ENCODE measurements around the gene LNX2.

LNX2 gene

DNA sequence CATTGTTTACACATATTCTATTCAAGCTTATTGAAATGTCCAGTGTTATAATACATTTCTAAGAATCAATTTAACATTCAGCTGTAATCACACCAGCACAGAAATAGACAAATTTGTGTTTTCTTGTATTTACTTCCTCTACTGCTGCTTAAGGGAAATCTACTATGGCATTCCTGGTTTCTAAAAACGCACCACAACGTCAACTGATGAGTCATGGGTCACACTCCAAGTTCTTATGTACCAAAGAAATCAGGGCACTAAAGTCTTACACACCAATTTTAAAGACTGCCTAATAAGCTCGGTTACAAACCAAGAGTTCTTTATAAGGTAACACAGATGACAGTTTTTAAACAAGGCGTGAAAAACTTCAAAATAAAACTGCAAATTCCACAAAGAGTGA lies 13.2 kb downstream of the LNX2 start:
- DNase-seq (ENCODE audit: low read depth, low spot score), result no peak

DNA sequence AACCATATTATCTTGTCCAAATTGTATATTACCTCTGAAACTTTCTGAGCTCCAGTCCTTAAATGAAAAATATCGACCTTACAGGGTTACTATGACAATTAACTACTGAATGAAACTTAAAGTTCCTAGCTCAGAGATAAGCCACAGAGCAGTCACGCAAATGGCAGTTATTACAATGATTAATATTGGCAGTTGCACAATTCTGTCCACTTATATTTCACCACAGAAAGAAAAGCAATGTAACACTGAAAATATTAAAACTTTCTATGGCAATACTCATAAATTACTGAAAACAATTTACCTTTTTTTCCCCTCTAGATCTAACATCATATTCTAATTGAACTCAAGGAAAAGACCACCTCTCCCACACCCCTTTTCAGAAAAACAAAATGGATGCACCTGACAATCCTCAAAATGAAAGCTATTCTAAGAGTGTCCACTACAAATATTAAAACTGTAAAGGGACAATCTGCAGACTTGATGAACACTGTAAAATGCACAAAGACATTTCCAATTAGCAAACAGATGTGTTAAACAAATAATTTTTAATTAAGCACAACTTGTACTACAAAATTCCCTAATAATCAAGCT lies 14.6 kb downstream of the LNX2 start:
- DNase-seq (ENCODE audit: low read depth, low spot score), result no peak

DNA sequence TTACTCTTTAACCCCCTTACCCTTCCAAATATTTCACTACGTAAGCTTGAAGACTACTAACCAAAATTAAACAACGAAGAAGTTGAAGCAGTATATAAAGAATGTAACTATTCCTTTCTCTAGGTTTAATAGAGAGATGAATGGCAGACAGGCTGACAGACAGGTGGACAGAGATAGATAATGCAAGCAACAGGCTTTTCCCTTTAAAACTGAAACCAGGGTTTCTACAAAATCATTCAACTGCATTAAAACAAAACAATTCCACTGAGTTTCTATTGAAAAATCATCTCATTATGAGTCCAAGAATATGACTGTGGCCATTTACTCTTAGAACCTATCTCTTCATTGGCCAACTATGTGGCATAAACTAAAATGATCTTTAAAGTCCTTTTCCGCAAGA lies 15.2 kb downstream of the LNX2 start:
- DNase-seq (ENCODE audit: low read depth, low spot score), result no peak

DNA sequence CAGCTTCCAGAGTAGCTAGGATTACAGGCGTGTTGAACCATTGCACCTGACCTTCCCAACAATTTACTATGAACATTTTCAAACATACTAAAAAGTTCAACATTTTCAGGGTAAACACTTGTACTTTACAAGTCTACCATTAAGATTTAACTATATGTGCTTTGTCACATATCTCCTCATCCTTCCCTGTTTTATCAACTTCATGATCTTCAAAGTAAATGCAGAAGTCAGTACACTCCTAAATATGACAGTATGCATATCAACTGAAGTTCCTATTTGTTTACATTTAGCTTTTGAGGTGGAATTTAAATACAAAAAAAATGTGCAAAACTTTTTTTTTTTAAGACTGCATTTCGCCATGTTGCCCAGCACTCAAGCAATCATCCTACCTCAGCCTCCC lies 18.5 kb downstream of the LNX2 start:
- DNase-seq (ENCODE audit: low read depth, low spot score), result no peak

DNA sequence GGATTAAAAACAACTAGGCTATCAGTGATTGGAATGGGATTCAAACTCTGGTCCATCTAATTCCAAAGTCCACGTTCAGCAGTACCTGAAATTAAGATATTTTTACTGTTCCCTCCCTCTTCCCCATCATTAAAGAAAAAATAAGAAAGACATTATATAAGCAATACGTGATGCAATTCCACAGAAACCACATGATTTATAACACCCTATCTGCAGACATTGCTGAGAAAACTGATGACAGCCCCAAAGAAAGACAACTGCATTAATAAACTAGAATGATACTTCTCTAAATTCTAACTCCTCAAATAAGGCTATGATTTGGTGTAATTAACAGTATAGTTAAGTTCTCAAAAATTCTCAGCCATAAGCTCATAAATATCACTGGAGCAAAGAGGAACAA lies 19.1 kb downstream of the LNX2 start:
- no peak for DNase-seq (ENCODE audit: low read depth, low spot score)

DNA sequence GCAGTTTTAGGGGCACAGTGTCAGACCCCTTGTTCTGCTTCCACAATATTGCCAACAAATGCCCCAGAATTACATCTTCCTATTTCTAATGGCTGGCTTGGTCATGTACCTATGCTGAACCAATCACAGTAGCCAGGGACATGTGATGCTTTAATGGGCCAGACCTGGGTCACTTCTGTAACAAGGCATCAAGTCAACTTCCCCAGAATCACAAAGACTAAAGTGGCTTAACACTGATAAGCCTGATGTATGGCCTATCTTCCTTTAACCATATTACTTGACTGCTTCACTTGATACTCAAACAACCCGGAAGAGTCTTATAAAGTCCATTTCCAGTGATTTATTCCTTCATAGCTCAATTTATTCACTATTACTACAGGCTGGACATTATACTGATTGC lies 19.6 kb downstream of the LNX2 start:
- DNase-seq (ENCODE audit: low read depth, low spot score), result no peak

DNA sequence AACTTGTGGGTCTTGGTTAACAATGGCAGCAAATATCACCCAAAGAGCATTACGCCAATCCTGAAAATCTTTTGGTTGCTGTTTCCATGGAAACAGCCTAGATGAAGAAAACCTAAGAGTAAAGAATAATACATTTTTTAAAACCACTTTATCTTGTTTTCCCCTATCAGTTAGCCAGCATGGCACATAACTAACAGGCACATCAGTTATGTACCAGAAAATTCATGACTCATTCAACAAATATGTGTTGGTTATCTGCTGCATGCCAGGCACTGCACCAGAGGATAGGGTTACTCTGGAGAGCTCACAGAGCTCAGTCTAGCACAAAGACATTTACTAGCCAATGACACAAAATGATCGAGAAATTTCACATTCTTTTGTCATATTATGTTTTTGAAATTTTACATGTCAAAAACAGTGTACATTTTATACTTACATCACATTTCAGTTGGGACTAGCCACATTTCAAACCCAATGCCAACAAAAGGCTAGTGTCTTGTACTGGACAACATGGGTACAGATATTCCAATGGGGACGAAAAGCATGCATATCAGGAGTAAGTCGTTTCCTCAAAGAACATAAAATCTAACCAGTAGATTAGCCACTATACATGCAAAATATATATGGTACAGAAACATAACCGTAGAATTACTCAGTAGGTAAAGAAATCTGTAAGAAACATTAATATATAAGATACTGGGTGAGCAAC lies 20.3 kb downstream of the LNX2 start:
- DNase-seq (ENCODE audit: low read depth, low spot score), result no peak

DNA sequence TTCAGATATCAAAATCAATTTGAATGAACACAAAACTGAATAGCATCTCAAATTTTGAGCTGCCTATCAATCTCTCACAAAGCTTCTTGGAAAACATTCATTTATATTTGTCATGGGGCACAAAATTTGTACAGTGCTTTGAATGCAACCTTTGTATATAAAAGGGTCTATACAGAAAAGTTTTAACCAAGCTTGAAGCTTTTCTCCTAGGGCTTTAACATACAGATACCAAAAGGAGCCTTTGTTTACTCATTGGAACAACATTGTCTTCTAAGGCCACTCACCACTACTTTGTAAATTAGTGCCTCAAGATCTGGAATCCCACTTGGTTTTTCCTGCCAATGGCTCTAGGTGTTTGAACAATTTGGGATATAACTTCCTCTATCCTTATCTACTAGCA lies 21.2 kb downstream of the LNX2 start:
- no peak for DNase-seq (ENCODE audit: low read depth, low spot score)

DNA sequence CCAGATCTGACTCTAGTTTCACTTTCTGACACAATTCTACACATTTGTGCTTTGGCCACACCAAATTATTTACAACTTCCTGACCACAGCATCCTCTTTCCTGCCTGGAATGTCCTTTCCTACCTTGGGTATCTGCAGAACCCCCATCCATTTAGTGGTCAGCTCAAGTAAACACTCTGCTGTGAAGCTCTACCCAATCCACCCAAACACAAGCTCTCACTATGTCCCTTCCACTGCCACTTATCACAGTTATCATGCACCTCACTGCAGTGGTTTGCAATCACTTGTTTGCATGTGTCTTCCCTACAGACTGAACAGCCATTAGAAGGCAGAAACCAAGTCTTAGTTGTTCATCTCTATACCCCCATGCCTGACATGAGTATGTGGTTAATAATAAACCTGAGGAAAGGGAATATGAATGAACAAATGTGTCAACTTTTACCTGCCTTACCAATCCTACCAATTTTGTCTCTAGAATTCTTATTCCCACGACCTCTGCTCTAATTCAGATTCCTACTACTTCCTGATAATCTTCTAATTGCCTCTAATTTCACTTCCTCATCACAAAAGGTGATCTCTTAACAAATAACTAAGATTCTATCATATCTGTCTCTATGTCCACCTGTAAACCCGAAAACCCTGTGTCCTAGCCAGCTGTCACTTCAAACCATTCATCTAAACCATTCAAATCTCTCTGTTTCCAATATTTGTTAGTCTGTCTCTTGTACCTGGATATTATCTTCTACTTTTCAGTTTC lies 25.1 kb downstream of the LNX2 start:
- no peak for DNase-seq (ENCODE audit: low read depth, low spot score)

DNA sequence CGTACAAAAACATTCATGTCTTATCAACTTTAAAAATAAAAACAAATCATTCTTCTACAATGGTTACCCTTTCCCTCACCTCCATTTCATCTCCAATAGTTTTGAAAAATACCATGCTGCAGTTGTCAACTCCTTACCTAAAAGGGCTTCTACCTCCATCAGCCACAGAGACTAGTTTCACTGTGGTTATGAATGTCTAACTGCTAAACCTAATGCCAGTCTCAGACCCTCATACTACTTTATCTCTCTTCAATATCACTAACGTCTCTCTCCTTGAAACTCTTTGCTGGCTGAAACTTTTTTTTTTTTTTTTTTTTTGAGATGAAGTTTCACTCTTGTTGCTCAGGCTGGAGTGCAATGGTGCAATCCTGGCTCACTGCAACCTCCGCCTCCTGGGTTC lies 27.1 kb downstream of the LNX2 start:
- no peak for DNase-seq (ENCODE audit: low read depth, low spot score)

DNA sequence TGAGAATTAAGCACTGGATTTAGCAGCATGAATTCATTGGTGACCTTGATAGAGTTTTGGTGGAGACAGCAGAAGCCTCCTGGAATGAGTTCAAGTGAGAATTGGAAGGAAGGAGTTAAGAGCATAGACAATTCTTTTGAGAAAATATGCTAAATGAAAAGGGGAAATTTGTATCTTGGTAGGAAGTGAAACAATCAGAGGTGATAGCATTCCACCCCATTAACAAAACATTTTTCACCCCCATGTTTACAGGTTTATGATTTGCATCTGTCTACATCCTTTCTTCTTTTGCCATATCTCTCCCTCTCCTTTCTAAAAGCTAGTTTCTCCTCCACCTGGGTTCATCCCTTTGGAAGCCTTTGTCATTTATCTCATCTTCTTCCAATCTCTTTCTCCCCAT lies 27.5 kb downstream of the LNX2 start:
- no peak for DNase-seq (ENCODE audit: low read depth, low spot score)

DNA sequence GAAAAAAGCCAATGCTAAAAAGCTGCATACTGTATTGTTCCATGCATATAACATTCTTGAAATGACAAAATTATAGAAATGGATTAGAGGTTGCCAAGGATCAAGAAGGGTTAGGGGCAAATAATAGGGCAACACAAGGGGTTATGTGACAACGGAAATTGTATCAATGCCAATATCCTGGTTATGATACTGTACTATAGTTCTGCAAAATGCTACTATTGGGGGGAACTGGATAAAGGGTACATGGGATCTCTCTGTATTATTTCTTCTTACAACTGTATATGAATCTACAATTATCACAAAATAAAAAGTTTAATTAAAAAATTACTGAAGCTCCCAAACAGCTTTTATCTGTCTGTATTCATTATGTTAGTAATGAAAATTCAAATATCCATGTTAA lies 31.9 kb downstream of the LNX2 start:
- DNase-seq (ENCODE audit: low read depth, low spot score), result no peak

DNA sequence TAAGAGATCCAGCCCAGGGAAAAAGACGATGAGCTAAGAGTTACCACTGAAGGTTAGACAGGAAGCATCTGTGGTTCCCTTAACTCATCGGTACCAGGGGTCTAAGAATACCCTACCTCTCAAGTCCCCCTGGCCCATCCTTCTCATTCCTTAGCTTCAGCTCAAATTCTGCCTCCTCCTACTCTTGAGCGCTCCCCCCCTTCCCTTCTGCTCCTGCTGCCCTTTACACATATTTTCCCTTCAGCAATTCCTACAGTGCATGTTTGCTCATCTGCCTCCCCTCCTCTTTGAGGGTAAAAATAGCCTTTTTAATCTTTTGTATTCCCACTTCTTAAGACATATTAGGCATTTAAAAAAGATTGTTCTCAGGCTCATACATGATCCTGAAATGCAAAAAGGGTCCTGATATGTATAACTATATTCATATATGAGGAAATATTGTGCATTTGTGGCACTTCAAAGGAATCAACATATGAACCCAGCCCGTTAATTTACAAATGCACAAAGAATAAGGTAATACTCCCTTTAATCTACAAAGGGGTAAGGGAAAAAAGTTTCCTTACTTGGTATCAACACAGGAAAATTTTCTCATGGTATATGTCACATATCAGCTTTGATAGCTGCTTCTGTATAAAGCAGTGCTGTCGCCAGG lies 33.1 kb downstream of the LNX2 start:
- no peak for DNase-seq (ENCODE audit: low read depth, low spot score)

DNA sequence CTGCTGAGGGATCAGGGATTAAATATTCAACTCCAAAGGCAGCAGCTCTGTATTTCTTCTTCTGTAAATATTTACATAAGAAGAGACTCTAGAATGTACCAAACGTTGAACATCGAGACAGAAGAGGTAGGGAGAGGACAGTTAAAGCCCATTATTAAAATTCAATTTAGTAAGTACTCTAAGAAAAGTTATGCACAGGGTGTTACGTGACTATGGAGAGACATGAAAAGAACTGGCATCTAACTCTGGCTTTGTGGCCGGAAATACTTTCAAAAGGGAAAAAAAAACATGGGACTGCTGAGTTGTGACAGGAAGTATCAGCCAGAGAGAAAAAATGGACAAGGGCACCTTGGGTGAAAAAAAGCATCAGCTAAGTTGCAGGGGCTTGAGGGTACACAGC lies 36.7 kb downstream of the LNX2 start:
- DNase-seq (ENCODE audit: low read depth, low spot score), result no peak

DNA sequence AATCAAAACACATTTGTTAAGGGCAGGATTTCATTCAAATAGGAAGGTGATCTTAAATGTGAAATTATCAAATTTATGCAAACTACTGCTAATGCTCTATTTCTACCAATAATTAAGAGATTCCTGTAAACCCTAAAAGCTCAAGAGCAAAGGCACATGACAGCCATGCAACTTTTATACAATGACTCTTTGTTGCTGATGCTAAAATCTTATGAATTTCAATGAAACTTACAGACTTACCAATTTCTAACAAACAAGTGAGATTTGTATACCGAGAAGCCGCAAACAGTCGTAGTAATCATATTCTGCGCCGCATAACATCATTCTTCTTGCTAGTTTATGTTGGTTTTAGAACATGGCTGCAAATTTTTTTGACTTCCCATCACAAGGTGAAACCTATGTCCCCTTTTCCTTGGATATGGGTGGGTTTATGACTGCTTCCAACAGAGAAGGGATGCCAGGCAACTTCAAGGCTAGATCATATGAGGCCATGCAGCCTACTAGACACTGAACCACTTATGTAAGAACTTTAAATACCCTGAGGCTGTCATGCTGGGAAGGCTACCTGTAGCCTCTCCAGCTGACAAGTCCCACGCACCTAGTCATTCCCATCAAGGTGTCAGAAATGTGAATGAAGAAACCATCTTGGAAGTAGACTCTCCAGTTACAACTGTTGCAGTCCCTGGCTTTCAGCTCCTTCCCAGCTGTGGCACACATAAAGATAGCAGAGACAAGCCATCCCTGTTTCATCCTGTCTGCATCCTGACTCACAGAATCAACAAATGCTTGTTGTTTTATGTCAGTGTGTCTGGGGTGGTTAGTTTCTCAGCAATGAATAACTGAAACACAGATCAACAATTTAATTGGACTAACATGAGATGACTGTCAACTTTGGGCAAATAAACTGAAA lies 42.0 kb downstream of the LNX2 start:
- no peak for DNase-seq (ENCODE audit: low read depth, low spot score)

DNA sequence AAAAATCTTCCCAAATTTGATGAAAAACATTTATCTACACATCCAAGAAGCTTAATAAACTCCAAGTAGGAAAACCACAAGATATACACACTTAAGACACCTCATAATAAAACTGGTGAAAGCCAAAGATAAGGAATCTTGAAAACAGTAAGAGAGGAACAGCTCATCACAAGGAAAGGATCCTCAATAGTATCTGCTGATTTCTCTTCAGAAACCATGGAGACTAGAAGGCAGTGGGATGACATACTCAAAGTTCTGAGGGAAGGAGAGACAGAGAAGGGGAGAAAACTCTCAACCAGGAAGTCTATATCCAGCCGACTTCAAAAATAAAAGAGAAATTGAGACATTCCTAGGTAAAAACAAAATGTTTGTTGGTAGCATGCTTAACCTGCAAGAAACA lies 45.7 kb downstream of the LNX2 start:
- DNase-seq (ENCODE audit: low read depth, low spot score), result no peak

DNA sequence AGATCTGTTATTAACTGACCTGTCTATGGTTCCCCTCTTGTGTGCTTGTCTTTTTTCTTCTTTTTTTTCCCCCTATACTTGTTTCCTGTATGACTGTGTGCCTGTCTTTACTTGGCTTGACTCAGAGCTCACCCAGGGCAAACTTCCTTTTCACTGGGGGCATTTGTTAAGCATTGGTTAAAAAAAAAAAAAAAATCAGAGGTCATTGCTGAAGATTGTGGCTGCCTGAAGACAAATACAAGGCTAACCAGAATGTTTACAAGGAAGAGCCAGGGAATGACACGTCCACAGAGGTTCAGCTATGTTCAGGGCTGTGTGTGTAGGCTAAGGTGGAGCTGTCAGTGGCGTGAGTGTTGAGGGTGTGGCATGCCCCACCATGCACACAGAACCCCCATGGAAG lies 47.1 kb downstream of the LNX2 start:
- no peak for DNase-seq (ENCODE audit: low read depth, low spot score)

DNA sequence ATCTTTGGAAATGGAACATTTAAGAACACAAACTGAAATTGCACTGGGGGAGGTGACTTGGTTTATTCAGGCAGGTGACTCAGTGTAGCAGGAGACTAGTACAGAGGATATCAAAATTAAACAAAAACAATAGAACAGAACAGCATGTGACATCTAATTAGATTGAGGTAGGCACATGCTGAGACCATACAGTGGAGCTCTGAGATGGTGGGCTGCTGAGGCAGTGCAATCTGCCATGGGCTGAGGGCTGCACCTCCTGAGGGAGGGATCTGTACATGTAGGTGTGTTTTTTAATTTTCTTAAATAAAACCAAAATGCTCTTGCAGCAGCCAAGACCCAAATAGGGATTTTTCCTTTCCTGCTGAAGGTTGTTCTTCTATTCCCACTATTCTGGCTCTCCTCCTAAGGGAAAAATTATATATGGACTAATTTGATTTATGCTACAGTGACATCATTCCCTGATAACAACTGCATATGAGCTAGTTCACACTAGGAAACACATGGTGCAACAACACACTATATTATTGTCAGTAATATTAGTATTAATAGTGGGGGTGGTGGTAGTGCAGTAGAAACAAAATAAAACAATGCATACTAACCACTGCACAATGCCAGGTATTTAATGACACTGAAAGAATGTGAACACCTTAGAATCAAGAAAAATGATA lies 48.0 kb downstream of the LNX2 start:
- DNase-seq (ENCODE audit: low read depth, low spot score), result no peak

DNA sequence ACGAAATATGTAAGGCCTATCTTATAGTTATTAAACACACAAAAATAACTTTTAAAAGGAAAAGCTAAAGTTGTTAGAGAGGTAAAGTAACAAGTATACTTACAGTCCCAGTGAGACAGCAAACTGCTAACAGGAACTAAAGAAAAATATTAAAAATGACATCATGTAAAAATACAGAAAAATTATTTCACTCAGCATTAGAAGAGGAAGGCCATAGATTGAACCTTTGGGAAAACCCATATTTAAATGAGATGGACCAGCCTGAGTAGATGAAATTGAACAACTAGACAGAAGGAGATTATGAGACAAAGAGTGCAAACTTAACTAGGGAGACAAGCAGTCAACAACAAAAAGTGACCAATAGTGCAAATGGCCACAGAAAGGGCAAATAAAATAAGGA lies 49.4 kb downstream of the LNX2 start:
- no peak for DNase-seq (ENCODE audit: low read depth, low spot score)

DNA sequence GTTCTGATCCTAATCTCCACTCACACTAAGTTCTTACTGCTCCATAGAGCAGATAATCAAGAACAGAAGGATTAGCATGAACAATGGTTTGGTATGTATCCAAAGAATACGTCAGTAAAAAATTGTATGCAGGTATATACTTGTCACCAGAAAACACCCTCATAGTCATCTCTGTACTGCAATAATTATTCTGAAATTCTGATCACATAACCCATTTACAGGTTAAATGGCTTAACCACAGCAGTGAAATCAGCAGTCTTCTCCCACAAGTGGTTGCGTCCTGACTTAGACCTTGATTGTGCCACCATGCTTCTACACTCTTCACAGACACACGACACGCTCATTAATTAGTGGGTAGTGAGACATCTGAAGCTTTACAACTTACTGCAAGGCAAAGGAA lies 50.9 kb downstream of the LNX2 start:
- DNase-seq (ENCODE audit: low read depth, low spot score), result no peak

DNA sequence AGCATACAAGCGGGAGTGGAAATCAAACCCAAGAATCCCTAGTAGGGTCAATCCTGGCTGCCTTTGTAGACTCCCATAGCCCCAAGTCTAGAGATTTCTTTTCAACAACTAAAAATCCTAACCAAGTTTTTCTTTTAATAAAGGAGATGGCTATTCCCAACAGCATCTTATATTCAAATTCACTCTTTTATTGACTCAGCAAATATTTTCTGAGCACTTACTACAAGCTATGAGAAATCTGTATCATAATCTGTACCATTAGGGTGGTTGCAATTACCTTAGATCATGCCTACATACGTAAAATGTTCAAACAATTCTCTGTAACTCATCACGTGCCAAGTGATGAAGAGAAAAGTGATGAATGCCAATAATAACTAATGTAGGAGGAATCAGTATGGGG lies 54.5 kb downstream of the LNX2 start:
- no peak for DNase-seq (ENCODE audit: low read depth, low spot score)
